ENCODE measurements around the gene FIGNL1.

DNA sequence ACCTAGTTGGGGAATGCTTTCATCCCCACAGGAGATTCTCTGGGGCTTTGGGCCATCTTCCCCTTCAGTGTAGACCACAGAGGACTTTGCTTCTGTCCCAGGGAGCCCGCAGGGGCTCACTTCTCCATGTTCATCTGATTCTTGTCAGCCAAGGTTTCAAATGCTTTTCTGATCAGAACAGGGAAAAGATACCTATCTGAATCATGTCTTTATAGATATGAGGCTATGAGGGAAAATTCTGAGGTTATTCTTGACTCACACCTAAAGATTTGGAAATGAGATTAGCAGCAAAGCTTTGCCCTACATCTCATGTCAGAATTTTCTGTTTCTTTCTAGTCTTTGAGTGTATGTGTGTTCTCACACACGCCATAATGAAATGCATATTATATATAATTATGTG, 53.3 kb downstream of the FIGNL1 start:
- TF ChIP-seq POU2F2 (IDR thresholded peaks at IDR 0.05; ENCODE audit: low read depth, low read length) (no peak), POLR2AphosphoS5 (IDR thresholded peaks at IDR 0.05; ENCODE audit: low read depth, low read length) (no peak), POLR2A (IDR thresholded peaks at IDR 0.05; ENCODE audit: low read depth, low read length) (no peak)
